Subcutaneous adipose tissue (tissue), 4 donors: Measurements from ENCODE around the gene KCNMA1. TPM values are rescaled to one million over a fixed set of nuclear protein-coding genes. Genes with fewer than 3 reads are reported as not detected.

Experiments used
- total RNA-seq, 4 donors: library from RNA; depleted of rRNA; stranded (reverse); fragments of >200 nt; gene quantifications; one replicate each; pipeline ENCODE4 v1.1.0, GENCODE V29; 2016
- TF ChIP-seq, protein P1 (sequence below): fragments of 450-650 bp; IDR thresholded peaks from one replicate; pipeline ENCODE4 v1.5.1; 2016; ENCODE audit warnings: low read depth, mild to moderate bottlenecking, control low read depth, antibody characterized with exemption, moderate library complexity

KCNMA1 gene
- total RNA-seq, 4 donors from 2014 or later = 10.3 to 91.5 (median 23.8) TPM

DNA sequence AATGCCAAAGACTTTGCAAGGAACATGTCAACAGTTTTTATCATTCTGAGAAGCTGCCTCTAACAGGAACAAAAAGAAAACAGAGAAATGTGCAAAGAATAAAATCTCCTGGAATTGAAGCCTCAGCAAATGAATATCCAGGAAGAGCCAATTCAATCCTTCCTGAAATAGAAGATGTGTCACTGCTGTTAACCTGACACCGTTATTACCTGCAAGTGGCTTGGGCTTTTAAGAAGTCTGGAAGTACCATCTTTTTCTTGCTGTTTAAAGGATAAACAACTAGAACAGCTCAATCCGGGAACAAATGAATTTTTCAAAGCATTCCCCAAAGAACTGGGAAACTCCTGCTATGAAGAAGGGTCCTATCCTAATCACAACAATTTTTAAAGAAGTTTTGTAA, 434.8 kb downstream of the KCNMA1 start:
- TF ChIP-seq, protein P1, sequence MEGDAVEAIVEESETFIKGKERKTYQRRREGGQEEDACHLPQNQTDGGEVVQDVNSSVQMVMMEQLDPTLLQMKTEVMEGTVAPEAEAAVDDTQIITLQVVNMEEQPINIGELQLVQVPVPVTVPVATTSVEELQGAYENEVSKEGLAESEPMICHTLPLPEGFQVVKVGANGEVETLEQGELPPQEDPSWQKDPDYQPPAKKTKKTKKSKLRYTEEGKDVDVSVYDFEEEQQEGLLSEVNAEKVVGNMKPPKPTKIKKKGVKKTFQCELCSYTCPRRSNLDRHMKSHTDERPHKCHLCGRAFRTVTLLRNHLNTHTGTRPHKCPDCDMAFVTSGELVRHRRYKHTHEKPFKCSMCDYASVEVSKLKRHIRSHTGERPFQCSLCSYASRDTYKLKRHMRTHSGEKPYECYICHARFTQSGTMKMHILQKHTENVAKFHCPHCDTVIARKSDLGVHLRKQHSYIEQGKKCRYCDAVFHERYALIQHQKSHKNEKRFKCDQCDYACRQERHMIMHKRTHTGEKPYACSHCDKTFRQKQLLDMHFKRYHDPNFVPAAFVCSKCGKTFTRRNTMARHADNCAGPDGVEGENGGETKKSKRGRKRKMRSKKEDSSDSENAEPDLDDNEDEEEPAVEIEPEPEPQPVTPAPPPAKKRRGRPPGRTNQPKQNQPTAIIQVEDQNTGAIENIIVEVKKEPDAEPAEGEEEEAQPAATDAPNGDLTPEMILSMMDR = no peak

DNA sequence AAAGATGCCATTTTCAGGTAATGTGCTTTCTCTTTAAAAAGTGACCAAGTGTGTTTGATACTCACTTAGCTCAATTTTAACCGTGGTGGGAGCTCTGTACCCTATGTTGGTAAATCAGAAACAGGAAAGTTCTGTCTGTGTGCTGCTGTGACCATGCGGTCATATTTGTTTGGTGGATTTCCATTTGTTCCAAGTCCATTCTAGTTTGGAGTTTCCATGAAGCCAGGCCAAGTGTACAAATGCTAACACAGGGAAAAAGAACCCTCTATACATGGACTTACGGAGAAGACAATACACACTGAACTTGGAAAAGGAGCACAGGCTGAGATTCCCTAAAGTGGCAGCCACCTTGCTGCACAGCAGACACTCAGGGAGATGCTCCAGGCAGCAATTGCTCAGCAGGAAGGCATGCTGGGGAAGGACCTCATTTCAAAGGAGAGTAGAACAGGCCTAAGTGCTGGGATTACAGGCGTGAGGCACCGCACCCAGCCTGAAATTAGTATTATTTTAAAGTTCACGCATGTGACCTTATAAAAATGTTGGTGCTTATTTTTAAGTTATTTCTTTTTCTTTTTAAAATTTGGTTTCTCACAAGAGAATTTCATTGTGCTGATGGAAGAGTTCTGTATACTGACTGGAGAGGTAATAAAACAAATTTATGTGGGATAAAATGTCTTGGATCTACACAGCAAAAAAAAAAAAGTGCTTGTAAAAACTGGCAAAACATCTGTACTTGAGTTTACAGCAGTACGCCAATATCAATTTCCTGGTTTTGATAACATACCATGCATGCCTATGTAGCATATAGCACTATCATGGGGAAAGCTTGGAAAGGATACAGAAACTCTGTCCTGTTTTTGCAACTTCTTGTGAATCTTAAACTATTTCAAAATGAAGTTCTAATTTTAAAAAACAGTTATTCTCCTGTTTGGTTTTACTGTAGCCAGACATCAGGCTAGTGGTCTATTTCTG, 436.2 kb downstream of the KCNMA1 start:
- TF ChIP-seq, protein P1 = no peak

DNA sequence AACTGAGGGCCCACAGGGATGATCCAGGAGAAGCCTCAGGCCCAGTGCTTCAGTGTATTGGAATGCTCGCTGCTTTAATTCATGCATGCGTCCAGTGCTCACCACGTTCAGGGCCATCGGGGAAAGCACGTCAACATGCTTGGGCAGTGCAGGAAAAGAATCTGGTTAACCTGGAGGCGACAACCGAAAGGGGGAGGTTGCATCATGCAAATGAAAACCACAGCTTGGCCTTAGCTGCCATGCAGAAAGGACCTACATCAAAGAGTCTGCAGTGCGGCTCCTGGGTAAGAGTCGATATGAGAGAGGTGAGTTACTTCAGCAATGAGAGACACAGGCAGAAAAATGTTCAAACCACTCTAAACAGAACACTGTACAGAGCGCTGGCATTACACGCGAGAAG, 440.1 kb downstream of the KCNMA1 start:
- TF ChIP-seq, protein P1 = no peak

DNA sequence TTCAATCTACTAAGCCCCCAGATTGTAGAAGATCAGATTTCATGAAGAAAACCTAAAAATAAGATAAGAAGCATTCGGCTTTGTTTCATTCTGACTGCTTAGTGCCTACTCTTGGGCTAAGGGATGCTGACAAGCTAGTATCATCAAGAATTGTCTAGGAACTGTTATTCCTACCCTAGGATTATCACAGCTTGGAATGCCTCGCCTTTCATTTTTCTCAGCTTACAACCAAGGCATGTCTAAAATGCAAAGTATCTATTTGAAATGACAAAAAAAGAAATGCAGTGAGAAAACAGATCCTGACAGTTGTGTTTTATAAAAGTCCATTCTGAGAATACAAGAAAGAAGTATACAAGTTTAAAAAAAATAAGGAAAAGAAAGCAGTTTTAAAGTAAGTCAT, 441.0 kb downstream of the KCNMA1 start:
- TF ChIP-seq, protein P1 = no peak

DNA sequence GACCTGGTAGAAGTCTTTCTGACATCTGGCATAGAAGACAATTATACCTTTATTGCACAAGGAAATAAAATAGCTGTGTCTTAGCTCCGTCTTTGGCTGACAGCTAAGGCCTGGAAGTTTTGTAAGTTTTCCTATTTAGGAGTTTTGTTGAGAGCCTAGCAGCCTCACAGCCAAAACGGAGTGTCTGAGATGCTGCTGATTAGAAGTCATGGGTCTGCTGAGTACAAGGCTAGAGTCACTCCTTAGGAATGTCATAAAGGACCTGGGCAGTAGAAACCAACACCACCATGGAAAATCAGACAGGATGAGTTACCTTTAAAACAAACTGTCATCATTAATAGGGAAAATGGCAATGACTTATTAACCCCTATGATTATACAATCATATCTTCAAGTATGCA, 442.5 kb downstream of the KCNMA1 start:
- TF ChIP-seq, protein P1 = no peak

DNA sequence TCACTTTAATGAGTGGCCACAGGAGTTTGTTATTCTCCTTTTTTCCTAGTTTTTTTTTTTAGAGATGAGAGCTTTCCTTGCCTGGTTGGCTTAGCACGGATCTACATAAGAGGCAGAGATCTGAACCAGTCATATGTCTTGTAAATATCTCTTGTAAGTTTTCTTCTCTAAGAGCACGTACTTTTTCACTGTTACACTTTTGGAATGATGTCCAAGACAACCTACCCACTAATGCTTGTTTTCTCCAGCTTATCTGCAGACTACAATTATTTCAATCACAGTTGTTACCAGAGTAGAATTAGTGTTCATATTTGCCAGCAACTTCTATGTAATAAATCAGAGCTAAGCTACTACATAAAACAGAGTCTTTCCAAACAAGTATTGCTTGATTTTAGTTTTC, 444.6 kb downstream of the KCNMA1 start:
- TF ChIP-seq, protein P1 = no peak

DNA sequence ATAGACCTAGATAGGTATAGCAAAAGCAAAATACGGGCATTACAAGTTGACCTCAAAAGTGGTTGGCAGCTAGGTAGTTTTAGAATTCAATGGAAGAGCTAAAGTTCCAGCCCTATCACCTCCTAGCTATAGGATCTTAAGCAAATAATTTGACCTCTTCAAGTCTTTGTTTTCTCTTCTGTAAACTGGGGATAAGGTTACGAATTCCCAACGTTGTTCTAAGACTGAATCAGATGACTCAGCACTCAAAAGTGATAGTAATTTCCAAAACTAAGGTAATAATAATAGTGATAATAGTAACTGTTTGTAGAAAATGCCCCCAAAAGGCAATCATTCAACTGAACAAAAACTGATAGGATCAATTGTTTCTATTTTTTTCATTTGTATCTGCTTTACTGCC, 445.2 kb downstream of the KCNMA1 start:
- TF ChIP-seq, protein P1 = no peak
